H1 (cell line): ENCODE data around the gene RNF187. TPM values are rescaled to one million over a fixed set of nuclear protein-coding genes. Genes with fewer than 3 reads are reported as not detected.

Experiments
- CBX5 ChIP-seq: fragments of 300-800, 300-1000 bp; sonication (generic); IDR thresholded peaks from 2 replicates; pipeline ENCODE4 v1.7.1; 2016; ENCODE audit warnings: antibody characterized with exemption, low read length, low read depth
- CTBP2 ChIP-seq: IDR thresholded peaks from 2 replicates; pipeline ENCODE4 v1.7.0; 2011; ENCODE audit warnings: borderline replicate concordance, mild to moderate bottlenecking, moderate library complexity, mixed read lengths, low read length; ENCODE audit not compliant: insufficient read depth, insufficient read length
- MAFK ChIP-seq: IDR thresholded peaks from 2 replicates; pipeline ENCODE4 v1.6.1; 2012; ENCODE audit warnings: low read depth, mild to moderate bottlenecking, improper control_type of control experiment, low read length
- SIX5 ChIP-seq: IDR thresholded peaks from 2 replicates; pipeline ENCODE4 v1.6.1; 2011; ENCODE audit warnings: mild to moderate bottlenecking, low read depth, low read length
- polyA plus RNA-seq, 7 experiments: library from polyadenylated mRNA; depleted of rRNA in 3 of 7; stranded (reverse) in 5 of 7; unstranded in 2 of 7; fragments of >200 nt in 5 of 7; fragments of 200-250 nt in 2 of 7; gene quantifications; 1 replicate in 5 of 7; 2 replicates in 1 of 7; 4 replicates in 1 of 7; pipeline versions ENCODE4 v1.2.1 to v1.2.3, GENCODE V29; 2011 to 2013; ENCODE audit warnings: missing spikeins in 2 of 7, mixed read lengths in 2 of 7
- total RNA-seq: library from RNA; stranded (reverse); fragmentation: NEBNext Ultra II Directional; extraction: Animal tissue kit (Norgen Biotek cat#: 25700); gene quantifications from 2 replicates; pipeline ENCODE4 v1.2.1, GENCODE V29; 2021
- TF ChIP-seq, protein P1 (sequence below): fragments of 300-600 bp; sonication (generic); IDR thresholded peaks from 2 replicates; pipeline ENCODE4 v1.7.1; 2012; ENCODE audit warnings: low read length, moderate library complexity, mild to moderate bottlenecking, inconsistent platforms; ENCODE audit not compliant: insufficient replicate concordance
- TF ChIP-seq, protein P2 (sequence below): IDR thresholded peaks from 2 replicates; pipeline ENCODE4 v1.6.1; 2011; ENCODE audit warnings: low read length, improper control_type of control experiment
- TF ChIP-seq, protein P3 (sequence below): IDR thresholded peaks from 2 replicates; pipeline ENCODE4 v1.6.1; 2012; ENCODE audit warnings: inconsistent platforms
- TF ChIP-seq, protein P4 (sequence below): IDR thresholded peaks from 2 replicates; pipeline ENCODE4 v1.6.1; 2011; ENCODE audit warnings: low read depth, mild to moderate bottlenecking, low read length; ENCODE audit not compliant: insufficient read depth

RNF187 gene
- total and polyA plus RNA-seq, 2 of the 8 experiments (the other 6 are each of a cell fraction or from before 2014, with no cell fraction given): 47.0 to 113 TPM

- TF ChIP-seq, protein P1, sequence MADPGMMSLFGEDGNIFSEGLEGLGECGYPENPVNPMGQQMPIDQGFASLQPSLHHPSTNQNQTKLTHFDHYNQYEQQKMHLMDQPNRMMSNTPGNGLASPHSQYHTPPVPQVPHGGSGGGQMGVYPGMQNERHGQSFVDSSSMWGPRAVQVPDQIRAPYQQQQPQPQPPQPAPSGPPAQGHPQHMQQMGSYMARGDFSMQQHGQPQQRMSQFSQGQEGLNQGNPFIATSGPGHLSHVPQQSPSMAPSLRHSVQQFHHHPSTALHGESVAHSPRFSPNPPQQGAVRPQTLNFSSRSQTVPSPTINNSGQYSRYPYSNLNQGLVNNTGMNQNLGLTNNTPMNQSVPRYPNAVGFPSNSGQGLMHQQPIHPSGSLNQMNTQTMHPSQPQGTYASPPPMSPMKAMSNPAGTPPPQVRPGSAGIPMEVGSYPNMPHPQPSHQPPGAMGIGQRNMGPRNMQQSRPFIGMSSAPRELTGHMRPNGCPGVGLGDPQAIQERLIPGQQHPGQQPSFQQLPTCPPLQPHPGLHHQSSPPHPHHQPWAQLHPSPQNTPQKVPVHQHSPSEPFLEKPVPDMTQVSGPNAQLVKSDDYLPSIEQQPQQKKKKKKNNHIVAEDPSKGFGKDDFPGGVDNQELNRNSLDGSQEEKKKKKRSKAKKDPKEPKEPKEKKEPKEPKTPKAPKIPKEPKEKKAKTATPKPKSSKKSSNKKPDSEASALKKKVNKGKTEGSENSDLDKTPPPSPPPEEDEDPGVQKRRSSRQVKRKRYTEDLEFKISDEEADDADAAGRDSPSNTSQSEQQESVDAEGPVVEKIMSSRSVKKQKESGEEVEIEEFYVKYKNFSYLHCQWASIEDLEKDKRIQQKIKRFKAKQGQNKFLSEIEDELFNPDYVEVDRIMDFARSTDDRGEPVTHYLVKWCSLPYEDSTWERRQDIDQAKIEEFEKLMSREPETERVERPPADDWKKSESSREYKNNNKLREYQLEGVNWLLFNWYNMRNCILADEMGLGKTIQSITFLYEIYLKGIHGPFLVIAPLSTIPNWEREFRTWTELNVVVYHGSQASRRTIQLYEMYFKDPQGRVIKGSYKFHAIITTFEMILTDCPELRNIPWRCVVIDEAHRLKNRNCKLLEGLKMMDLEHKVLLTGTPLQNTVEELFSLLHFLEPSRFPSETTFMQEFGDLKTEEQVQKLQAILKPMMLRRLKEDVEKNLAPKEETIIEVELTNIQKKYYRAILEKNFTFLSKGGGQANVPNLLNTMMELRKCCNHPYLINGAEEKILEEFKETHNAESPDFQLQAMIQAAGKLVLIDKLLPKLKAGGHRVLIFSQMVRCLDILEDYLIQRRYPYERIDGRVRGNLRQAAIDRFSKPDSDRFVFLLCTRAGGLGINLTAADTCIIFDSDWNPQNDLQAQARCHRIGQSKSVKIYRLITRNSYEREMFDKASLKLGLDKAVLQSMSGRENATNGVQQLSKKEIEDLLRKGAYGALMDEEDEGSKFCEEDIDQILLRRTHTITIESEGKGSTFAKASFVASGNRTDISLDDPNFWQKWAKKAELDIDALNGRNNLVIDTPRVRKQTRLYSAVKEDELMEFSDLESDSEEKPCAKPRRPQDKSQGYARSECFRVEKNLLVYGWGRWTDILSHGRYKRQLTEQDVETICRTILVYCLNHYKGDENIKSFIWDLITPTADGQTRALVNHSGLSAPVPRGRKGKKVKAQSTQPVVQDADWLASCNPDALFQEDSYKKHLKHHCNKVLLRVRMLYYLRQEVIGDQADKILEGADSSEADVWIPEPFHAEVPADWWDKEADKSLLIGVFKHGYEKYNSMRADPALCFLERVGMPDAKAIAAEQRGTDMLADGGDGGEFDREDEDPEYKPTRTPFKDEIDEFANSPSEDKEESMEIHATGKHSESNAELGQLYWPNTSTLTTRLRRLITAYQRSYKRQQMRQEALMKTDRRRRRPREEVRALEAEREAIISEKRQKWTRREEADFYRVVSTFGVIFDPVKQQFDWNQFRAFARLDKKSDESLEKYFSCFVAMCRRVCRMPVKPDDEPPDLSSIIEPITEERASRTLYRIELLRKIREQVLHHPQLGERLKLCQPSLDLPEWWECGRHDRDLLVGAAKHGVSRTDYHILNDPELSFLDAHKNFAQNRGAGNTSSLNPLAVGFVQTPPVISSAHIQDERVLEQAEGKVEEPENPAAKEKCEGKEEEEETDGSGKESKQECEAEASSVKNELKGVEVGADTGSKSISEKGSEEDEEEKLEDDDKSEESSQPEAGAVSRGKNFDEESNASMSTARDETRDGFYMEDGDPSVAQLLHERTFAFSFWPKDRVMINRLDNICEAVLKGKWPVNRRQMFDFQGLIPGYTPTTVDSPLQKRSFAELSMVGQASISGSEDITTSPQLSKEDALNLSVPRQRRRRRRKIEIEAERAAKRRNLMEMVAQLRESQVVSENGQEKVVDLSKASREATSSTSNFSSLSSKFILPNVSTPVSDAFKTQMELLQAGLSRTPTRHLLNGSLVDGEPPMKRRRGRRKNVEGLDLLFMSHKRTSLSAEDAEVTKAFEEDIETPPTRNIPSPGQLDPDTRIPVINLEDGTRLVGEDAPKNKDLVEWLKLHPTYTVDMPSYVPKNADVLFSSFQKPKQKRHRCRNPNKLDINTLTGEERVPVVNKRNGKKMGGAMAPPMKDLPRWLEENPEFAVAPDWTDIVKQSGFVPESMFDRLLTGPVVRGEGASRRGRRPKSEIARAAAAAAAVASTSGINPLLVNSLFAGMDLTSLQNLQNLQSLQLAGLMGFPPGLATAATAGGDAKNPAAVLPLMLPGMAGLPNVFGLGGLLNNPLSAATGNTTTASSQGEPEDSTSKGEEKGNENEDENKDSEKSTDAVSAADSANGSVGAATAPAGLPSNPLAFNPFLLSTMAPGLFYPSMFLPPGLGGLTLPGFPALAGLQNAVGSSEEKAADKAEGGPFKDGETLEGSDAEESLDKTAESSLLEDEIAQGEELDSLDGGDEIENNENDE: no peak
- TF ChIP-seq, protein P2, sequence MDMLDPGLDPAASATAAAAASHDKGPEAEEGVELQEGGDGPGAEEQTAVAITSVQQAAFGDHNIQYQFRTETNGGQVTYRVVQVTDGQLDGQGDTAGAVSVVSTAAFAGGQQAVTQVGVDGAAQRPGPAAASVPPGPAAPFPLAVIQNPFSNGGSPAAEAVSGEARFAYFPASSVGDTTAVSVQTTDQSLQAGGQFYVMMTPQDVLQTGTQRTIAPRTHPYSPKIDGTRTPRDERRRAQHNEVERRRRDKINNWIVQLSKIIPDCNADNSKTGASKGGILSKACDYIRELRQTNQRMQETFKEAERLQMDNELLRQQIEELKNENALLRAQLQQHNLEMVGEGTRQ: no peak
- TF ChIP-seq CTBP2: no peak
- no peak for TF ChIP-seq SIX5
- TF ChIP-seq, protein P3, sequence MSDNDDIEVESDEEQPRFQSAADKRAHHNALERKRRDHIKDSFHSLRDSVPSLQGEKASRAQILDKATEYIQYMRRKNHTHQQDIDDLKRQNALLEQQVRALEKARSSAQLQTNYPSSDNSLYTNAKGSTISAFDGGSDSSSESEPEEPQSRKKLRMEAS: no peak
- no peak for TF ChIP-seq CBX5
- TF ChIP-seq, protein P4, sequence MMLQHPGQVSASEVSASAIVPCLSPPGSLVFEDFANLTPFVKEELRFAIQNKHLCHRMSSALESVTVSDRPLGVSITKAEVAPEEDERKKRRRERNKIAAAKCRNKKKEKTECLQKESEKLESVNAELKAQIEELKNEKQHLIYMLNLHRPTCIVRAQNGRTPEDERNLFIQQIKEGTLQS: no peak
- TF ChIP-seq MAFK: no peak
Observed at GRCh38 chr1:228540161-228540917, 53.2 kb downstream of the RNF187 start (continued).
